Right lobe of liver (tissue), 4 donors: Measurements from ENCODE around the gene KIF13A.

Source experiments
- CTCF ChIP-seq, 4 donors: fragments of 200-600 bp in 3 of 4; fragments of 450-650 bp in 1 of 4; IDR thresholded peaks; one replicate each; pipeline versions ENCODE4 v1.5.1 to v1.8.0; 2016 to 2022; ENCODE audit warnings: antibody characterized with exemption in 4 of 4, mild to moderate bottlenecking in 2 of 4
- POLR2A ChIP-seq: fragments of 450-650 bp; IDR thresholded peaks from one replicate; pipeline ENCODE4 v1.6.1; 2017; ENCODE audit warnings: antibody characterized with exemption, mild to moderate bottlenecking
- donor health status: DM: no; HTN: no; CAD: no.
- donor health status: DM: no; HTN: no; CAD: no.
- donor health status: DM: no; HTN: yes; CAD: no.

GRCh38 chr6:17964633-17965032 is 22.8 kb downstream of the KIF13A start:
- TF ChIP-seq CTCF (IDR thresholded peaks at IDR 0.05), result no peak
- no peak for TF ChIP-seq POLR2A
